DMS153 treated with DMSO at 0.1 percent for 48 hours (cell line): ENCODE measurements around the gene SYP.
"Not testable (repeated sequence)": the region's sequence is repeated elsewhere in the genome, so short reads cannot be mapped to it uniquely, and the experiment has no call there.

Experiments
- DNase-seq: peaks from one replicate; lab custom pipeline; 2025; ENCODE audit not compliant: unreplicated experiment; lab: John Stamatoyannopoulos, UW

The SYP gene

GRCh38 chrX:49190821-49191573 is 9.0 kb downstream of the SYP start:
- peak; percentile 90 for DNase-seq

- DNase-seq: no peak
Measured at GRCh38 chrX:49189606-49190005, 10.4 kb downstream of the SYP start.

GRCh38 chrX:49188468-49189076 is 11.4 kb downstream of the SYP start:
- DNase-seq: no peak

- no peak for DNase-seq
Measured at GRCh38 chrX:49187526-49187925, 12.5 kb downstream of the SYP start.

- DNase-seq: no peak
Measured at GRCh38 chrX:49187028-49187394, 13.0 kb downstream of the SYP start.

GRCh38 chrX:49186125-49187027 is 13.6 kb downstream of the SYP start, which contains the start of gene PRICKLE3:
TSS of gene PRICKLE3 (minus strand) at chrX:49186373. CDS start at chrX:49186297, 76 bp downstream.
- no peak for DNase-seq

- DNase-seq: peak; percentile 77
Measured at GRCh38 chrX:49184294-49185281, 15.4 kb downstream of the SYP start.

- DNase-seq: no peak
Measured at GRCh38 chrX:49183701-49184281, 16.2 kb downstream of the SYP start.

- no peak for DNase-seq
Measured at GRCh38 chrX:49179358-49179757, 20.6 kb downstream of the SYP start.

- DNase-seq: no peak
Measured at GRCh38 chrX:49178537-49178936, 21.5 kb downstream of the SYP start.

- DNase-seq: no peak
Measured at GRCh38 chrX:49177873-49178480, 22.0 kb downstream of the SYP start.

GRCh38 chrX:49177338-49177833 is 22.6 kb downstream of the SYP start:
- DNase-seq: no peak

- DNase-seq: no peak
Measured at GRCh38 chrX:49176421-49177326, 23.3 kb downstream of the SYP start.

- DNase-seq: no peak
Measured at GRCh38 chrX:49175435-49176274, 24.3 kb downstream of the SYP start.

- no peak for DNase-seq
Measured at GRCh38 chrX:49174723-49175122, 25.3 kb downstream of the SYP start.

GRCh38 chrX:49173544-49173943 is 26.4 kb downstream of the SYP start:
- not testable (repeated sequence) for DNase-seq

GRCh38 chrX:49172280-49172780 is 27.7 kb downstream of the SYP start:
- no peak for DNase-seq
